NCI-H2107 treated with DMSO at 0.1 percent for 48 hours (cell line): ENCODE results near the gene NAAA.
"Not testable (repeated sequence)": the region's sequence is repeated elsewhere in the genome, so short reads cannot be mapped to it uniquely, and the experiment has no call there.

Source experiments
- DNase-seq: peaks from one replicate; lab custom pipeline; 2025; ENCODE audit not compliant: unreplicated experiment; lab: John Stamatoyannopoulos, UW

The NAAA gene

GRCh38 chr4:75940692-75941253, at the start of gene NAAA:
TSS of gene NAAA (minus strand) at chr4:75941013. CDS start at chr4:75940949, 64 bp downstream.
- DNase-seq: no peak

DNA sequence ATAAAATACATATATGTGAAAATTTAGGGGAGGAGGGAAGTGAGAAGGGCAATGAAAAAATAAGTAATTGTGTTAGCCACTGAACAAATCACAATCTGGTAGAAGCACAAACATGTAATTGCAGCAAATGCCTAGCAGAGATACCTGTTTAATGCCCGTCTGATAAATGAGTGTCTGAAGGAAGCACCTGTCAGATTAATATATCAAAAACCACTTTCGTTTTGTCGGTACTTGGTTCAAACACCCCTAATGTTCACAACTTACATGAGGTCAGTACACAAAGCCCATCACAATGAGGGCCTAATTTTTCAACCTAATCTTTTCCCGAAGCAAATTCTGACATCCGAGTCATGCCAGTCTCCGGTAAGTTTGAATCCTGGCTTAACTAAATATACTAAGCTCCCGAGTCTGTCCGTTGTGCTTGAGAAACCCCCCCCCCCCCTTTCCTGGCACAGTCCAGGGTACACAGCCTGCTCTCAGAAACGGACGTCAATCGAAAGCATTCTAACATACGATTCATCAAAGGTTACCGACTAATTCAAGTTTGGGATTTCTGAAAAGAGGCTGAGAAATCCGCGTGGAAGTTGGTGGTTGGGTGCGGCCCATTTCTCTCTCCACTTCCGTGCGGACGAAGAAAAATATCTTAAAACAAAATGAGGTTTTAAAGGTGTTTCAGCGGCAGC, 49.2 kb upstream of the NAAA start:
- no peak for DNase-seq

GRCh38 chr4:75985116-75985515, 44.3 kb upstream of the NAAA start:
- no peak for DNase-seq

DNA sequence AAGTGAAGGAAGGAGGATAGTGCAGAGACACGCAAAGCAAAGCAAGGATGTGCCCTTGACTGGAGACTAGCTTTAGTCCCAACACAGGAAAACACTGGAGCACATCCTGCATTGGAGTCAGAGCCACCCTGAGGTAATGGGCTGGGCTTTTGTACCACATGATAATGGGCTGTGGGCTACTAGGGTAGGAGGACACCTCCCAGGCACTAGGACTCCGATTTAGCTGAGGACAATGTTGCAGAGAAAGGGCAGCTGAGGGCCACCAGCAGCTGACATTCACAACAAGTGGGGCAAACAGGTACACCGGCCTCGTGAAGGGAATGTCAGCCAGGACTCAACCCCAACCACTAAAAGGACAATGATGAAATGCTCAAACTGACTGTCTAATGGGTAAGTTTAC, 39.8 kb upstream of the NAAA start:
- DNase-seq: no peak

GRCh38 chr4:75976177-75976576, 35.4 kb upstream of the NAAA start:
- DNase-seq: no peak

- DNase-seq: no peak
Observed at GRCh38 chr4:75973766-75974165, 33.0 kb upstream of the NAAA start.

DNA sequence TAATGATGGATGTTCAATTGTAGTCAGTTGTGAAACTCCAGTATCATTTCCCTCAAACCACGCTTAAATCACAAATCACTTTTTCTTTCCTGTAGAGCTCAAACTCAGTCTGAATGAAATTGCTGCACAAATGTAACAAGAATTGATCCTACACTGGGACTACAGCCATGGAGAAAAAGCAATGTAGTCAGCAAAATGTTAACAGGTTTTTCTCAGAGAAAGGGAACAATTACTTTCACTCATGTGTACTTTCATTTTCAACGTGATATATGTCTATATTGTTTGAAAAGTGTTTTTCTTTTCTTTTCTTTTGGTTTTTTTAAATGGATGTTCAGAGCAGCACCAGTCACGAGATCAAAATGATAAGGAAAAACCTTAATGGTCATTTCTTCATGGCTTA, 27.3 kb upstream of the NAAA start:
- DNase-seq: no peak

DNA sequence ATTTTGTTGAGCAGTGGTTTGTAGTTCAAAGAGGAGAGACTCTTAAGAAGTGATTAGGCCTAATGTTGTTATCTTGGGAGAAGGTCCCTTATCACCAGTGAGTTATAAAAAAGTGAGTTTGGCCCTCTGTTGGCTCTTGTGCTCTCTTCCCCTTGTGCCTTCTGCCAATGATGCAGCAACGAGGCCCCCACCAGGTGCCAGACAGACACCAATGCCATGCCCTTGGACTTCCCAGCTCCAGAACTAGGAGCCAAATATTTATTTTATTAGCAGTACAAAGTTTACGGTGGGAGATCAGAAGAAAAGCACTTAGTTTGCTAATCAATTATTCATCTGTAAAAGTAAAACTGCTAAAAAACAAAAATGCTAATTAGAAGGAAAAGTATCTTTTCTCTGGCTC, 22.7 kb upstream of the NAAA start:
- no peak for DNase-seq

GRCh38 chr4:75962072-75962471, 21.3 kb upstream of the NAAA start:
- not testable (repeated sequence) for DNase-seq

DNA sequence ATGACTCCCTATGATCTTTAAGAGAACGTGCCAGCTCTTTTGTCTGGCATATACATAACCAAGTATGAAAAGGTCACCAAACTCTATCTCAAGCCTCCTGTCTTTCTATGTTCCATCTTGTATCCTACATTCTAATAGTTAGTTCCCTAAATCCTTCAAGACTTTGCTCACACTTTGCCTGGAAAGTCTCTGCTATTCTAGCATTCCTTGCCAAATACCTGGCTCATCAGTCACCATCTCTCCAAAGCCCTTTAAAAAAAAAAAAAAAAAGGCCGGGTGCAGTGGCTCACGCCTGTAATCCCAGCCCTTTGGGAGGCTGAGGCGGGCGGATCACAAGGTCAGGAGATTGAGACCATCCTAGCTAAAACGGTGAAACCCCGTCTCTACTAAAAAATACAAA, 17.7 kb upstream of the NAAA start:
- DNase-seq: not testable (repeated sequence)

DNA sequence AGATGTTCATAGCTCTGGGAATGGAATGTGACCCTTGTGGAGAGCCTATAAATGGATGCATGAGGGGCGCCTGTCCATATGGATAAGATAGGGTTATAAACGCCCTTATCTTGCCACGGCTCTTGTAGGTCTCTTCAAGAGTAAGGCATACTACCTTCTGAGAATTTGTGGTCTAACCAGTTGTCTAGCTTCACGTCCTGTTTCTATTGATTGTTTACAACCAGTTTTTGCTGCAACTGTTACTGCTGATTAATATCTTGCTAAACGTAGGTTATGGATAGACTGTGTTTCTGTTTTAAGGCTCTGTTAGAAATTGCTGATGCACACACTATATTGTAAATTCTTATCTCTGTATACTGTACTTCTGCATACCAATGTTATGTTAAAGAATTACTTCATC, 14.0 kb upstream of the NAAA start:
- not testable (repeated sequence) for DNase-seq

DNA sequence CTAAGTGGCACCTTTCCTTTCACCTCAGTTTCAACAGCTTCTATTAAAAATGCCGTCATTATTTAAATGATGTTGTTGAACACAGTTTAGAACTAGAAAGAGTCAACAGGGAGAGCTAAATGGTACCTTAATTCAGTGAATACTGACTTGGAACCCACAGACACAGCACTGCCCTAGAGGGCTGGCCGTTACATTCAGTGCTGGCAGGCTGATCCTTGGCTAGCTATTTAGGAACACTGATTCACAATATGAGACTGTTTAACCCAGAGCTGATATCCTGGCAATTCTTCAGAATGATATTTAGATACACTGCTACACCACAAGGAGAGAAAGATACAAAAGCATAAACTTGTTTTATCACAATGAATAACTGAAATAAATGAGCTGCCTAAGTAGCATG, 12.7 kb upstream of the NAAA start:
- DNase-seq: no peak

- no peak for DNase-seq
Observed at GRCh38 chr4:75950213-75950815, 9.5 kb upstream of the NAAA start.

- no peak for DNase-seq
Observed at GRCh38 chr4:75948822-75949444, 8.1 kb upstream of the NAAA start.

- no peak for DNase-seq
Observed at GRCh38 chr4:75939890-75940691, 722 bp downstream of the NAAA start.

GRCh38 chr4:75935628-75936027, 5.2 kb downstream of the NAAA start:
- DNase-seq: no peak

DNA sequence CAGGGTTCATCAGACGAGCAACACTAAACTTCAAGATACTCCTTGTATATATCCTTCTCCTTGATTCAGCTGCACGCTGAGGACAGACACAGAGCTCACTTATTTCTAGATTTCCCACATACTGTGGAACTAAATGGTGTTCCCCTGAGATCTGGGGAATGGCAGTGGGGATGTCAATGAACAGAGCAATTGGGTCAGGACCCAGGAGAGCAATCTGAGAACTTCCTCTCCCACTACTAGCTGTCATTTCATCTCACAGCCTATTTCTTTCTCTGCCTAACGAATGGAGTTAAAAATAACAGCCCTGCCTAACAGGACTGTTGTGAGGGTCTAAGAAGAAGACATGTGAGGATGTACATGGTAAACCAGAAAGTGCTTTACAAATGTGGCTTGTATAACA, 10.7 kb downstream of the NAAA start:
- DNase-seq: no peak

GRCh38 chr4:75924916-75925315, 15.9 kb downstream of the NAAA start:
- not testable (repeated sequence) for DNase-seq

- DNase-seq: no peak
Observed at GRCh38 chr4:75924309-75924827, 16.4 kb downstream of the NAAA start.

- DNase-seq: no peak
Observed at GRCh38 chr4:75922588-75922987, 18.2 kb downstream of the NAAA start.

- no peak for DNase-seq
Observed at GRCh38 chr4:75921910-75922309, 18.9 kb downstream of the NAAA start.
